Mesodermal cell (in vitro differentiated cells): ENCODE data around the gene FAM118A.
A peak's percentile ranks its signal among the peaks of the same experiment; 100 is the strongest.

Experiments
- H3K27ac ChIP-seq: 2 replicates; pipeline ENCODE4 v1.7.0; 2013; ENCODE audit warnings: mild to moderate bottlenecking, low read depth, low read length, moderate library complexity; ENCODE audit not compliant: severe bottlenecking
- H3K36me3 ChIP-seq: 2 replicates; pipeline ENCODE4 v1.7.1; 2013; ENCODE audit warnings: mild to moderate bottlenecking, low read length, moderate library complexity; ENCODE audit not compliant: control insufficient read depth, insufficient read depth
- H3K4me1 ChIP-seq: one replicate; pipeline ENCODE4 v1.7.1; 2013; ENCODE audit warnings: mild to moderate bottlenecking, low read length; ENCODE audit not compliant: insufficient read depth, control insufficient read depth, poor library complexity, severe bottlenecking
- H3K4me3 ChIP-seq: 2 replicates; pipeline ENCODE4 v1.7.0; 2013; ENCODE audit warnings: low read length, control low read depth, mild to moderate bottlenecking; ENCODE audit not compliant: insufficient read depth, poor library complexity, severe bottlenecking; ENCODE audit errors: extremely low read depth
- H3K9me3 ChIP-seq: 2 replicates; pipeline ENCODE4 v1.7.1; 2013; ENCODE audit warnings: mild to moderate bottlenecking, low read length, moderate library complexity; ENCODE audit not compliant: control insufficient read depth
- WGBS, 2 experiments: methylation state at CpG; one replicate each; pipeline ENCODE4 v1.1.5; 2013; ENCODE audit warnings: missing lambda C conversion rate in 2 of 2; ENCODE audit not compliant: insufficient coverage in 2 of 2; 5-methylcytosine and 5-hydroxymethylcytosine counted together

Gene FAM118A

DNA sequence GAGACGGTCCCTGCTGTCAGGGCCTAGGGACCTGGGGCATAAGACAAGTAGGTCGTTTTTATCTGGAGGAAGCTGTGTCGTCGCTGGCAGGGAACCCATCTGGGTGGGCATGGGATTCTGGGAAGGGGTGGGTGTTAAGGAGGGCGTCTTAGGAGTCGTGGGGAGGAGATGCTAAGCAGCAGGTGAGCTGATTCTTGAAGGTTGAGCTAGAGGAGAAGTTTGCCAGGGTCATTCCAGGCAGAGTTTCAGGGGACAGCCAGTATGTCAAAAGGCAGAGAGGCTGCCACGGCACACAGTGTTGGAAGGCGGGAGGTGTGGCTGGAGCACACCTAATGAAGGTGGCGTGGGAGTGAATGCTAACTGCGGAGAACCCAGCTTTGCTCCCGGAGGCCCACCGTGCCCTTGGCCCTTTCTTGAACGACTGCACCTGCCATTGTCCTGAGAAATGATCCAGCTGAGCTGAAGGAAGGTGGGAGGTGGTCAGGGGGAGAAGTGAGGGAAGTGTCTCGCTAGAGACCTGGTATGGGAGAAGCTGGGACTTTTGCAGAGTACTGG is 1.3 kb downstream of the FAM118A start:
- no peaks in the 10 kb centered on the region for H3K9me3 ChIP-seq
- peaks cover 29% of the 10 kb centered on the region for H3K4me1 ChIP-seq
- 61 to 65% methylated on average over 13 to 14 of the region's 14 CpGs for WGBS, 2 experiments
- no peak overlapping the region for H3K27ac ChIP-seq
- peak overlapping the region; percentile 93 for H3K4me3 ChIP-seq
- peaks cover 10% of the 10 kb centered on the region for H3K36me3 ChIP-seq

DNA sequence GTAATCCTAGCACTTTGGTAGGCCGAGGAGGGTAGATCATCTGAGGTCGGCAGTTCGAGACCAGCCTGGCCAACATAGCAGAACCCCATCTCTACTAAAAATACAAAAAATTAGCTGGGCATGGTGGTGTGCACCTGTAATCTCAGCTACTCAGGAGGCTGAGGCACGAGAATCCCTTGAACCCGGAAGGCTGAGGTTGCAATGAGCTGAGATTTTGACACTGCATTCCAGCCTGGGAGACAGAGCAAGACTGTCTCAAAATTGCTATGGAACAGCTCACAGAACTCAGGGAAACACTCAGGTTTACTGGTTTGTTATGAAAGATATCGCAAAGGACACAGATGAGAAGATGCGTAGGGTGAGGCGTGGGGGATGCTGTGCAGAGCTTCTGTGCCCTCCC is 2.7 kb downstream of the FAM118A start:
- Histone ChIP-seq H3K27ac (peak overlapping the region; percentile 12), H3K4me3 (no peak overlapping the region), H3K9me3 (no peaks in the 10 kb centered on the region), H3K4me1 (peaks cover 29% of the 10 kb centered on the region), H3K36me3 (peaks cover 10% of the 10 kb centered on the region)
- WGBS, 2 experiments: 78 to 86% methylated on average over 5 to 8 of the region's 8 CpGs

DNA sequence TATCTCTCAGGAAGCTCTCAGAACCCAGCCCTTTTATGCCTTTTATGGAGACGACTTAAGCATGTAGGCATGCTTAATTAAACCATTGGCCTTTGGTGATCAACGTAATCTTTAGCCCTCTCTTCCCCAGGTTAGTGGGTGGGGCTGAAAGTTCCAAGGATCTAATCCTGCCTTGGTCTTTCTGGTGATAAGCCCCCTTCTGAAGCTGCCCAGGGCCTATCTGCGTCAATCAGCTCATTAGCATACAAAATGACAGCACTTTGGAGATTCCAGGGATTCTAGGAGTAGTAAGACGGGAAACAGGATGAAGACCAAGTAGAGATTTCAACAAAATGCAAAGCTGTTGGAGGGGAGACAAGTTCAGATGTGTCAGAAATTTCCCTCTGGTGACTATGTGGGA is 3.1 kb downstream of the FAM118A start:
- WGBS, 2 experiments: 75 to 86% methylated on average over 3 of the region's 4 CpGs
- peak overlapping the region; percentile 29 for H3K27ac ChIP-seq
- H3K4me1 ChIP-seq: peaks cover 33% of the 10 kb centered on the region
- H3K36me3 ChIP-seq: peaks cover 10% of the 10 kb centered on the region
- H3K4me3 ChIP-seq: no peak overlapping the region
- no peaks in the 10 kb centered on the region for H3K9me3 ChIP-seq

DNA sequence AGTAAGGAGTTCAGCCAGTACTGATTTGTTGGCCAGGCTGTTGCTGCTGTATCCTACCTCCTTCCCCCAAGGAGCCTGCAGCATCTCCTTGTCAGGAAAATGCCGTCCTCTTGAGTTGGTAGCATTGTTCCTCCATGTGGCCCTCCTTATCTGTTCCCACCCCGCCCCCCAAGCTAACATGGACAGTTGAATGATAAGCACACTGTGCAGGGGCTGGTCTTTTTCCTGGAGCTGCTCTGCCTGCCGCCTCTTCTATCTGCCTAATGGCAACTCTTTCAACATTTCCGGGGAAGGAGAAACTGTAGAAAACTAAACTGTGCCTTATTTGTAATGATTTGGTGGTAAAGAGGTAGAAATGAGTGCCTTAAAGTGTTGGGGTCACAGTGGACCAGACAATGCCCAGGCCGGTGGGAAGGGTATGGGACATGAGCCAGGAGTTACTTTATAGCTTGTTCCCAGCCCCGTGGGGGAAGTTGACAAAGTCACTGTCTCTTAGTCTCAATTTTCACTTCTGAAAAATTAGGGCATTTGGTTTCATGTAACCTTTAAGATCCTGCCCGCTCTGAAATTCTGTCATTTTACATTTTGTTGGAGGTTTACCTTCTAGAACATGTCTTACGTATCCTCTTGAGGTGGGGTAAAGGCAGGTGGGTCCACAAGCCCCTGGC is 4.5 kb downstream of the FAM118A start:
- H3K27ac ChIP-seq: peak overlapping the region; percentile 67
- no peaks in the 10 kb centered on the region for H3K9me3 ChIP-seq
- peaks cover 10% of the 10 kb centered on the region for H3K36me3 ChIP-seq
- H3K4me1 ChIP-seq: peaks cover 45% of the 10 kb centered on the region
- 79 to 82% methylated on average over 5 to 7 of the region's 8 CpGs for WGBS, 2 experiments
- no peak overlapping the region for H3K4me3 ChIP-seq

DNA sequence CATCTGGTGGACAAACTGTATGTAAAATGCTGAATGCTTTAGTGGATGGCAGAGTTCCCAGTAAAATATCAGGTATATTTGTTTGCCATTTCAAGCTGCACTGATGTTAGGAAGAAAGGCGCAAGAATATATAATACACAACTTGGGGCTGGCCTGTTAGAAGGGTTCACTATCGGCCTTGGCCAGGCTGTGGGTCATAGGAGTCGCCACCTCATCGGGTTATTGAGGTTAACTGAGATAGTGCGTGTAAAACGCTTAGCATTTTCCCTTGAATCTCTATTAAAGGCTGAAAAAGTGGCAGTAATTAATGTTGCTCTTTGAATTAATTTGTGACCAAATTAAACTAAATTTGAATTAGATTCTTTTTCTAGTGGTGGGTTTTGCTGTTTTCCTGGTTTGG is 5.1 kb downstream of the FAM118A start:
- H3K4me1 ChIP-seq: peaks cover 47% of the 10 kb centered on the region
- 98 to 100% methylated on average over 4 to 6 of the region's 6 CpGs for WGBS, 2 experiments
- peaks cover 10% of the 10 kb centered on the region for H3K36me3 ChIP-seq
- no peak overlapping the region for H3K4me3 ChIP-seq
- H3K9me3 ChIP-seq: no peaks in the 10 kb centered on the region
- no peak overlapping the region for H3K27ac ChIP-seq

DNA sequence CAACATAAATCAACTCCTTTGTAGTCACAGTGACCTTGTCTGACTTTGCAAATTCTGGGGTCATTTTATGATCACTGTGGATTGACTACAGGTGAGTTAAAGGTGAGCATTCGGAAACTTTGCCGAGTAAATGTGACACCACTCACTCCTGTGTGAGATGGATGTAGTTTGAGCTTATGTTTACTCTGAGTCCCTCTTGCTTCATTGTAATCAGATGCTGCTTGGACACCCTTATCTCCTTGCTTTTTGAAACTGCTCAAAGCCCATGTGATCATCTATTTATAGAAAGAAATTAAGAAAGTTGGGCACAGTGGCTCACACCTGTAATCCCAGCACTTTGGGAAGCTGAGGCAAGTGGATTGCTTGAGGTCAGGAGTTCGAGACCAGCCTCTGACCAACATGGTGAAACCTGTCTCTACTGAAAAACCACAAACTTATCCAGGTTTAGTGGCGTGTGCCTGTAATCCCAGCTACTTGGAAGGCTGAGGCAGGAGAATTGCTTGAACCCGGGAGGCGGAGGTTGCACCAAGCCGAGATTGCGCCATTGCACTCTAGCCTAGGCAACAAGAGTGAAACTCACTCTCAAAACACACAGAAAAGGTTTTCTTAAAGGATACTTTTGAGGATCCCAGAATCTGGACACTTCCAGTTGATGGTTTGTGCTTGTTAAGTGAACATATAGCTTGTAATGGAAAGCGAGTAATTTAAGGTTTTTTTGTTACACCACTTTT is 7.2 kb downstream of the FAM118A start:
- H3K27ac ChIP-seq: peak overlapping the region; percentile 87
- H3K9me3 ChIP-seq: no peaks in the 10 kb centered on the region
- peaks cover 37% of the 10 kb centered on the region for H3K4me1 ChIP-seq
- no peak overlapping the region for H3K4me3 ChIP-seq
- peaks cover 11% of the 10 kb centered on the region for H3K36me3 ChIP-seq
- 74 to 86% methylated on average over 2 to 8 of the region's 9 CpGs for WGBS, 2 experiments

GRCh38 chr22:45317551-45318167 is 7.9 kb downstream of the FAM118A start:
- Histone ChIP-seq H3K9me3 (no peaks in the 10 kb centered on the region), H3K4me1 (peaks cover 37% of the 10 kb centered on the region), H3K36me3 (peaks cover 10% of the 10 kb centered on the region), H3K27ac (peak overlapping the region; percentile 87), H3K4me3 (no peak overlapping the region)
- WGBS, 2 experiments: 84% methylated on average over 15 to 16 of the region's 19 CpGs

- H3K9me3 ChIP-seq: no peaks in the 10 kb centered on the region
- H3K4me3 ChIP-seq: no peak overlapping the region
- peaks cover 14% of the 10 kb centered on the region for H3K36me3 ChIP-seq
- peak overlapping the region; percentile 87 for H3K27ac ChIP-seq
- WGBS, 2 experiments: 32 to 46% methylated on average over 6 to 8 of the region's 8 CpGs
- H3K4me1 ChIP-seq: peaks cover 32% of the 10 kb centered on the region
Observed at GRCh38 chr22:45318168-45318557, 8.4 kb downstream of the FAM118A start.

DNA sequence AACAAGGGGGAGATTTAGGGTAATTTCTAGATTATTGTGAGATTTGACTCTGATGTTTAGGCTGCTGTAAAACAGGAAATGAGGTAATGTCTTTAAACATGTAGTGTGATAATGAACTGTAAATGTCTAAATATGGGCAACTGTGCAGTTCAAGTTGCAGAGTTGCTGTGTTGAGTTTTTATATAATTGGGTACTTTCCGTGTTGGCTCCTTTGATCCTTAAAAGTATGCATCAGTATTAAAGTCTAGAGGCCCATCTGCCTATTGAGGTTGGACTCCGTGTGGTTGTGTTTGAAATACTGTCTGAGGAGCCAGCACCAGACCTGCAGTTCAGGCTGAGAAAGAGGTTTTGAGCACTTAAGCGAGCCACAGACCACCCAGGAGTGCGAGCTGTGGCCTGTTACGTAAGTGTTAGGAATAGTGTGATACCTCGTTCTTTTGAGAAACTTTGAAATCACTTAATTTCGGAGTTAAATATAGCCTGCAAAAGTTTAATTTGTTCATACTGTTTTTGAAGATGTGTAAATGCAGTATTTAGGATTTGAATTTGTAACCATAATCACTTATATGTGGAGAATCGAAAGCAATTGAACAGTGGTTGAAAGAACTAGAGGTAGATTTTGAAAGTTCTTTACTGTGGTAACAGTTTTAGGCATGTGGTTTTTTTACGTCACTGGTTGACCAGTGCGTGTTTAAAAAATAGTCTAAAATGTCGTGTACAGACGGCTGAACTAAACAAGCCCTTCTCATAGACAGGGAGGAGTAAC is 9.0 kb downstream of the FAM118A start:
- 82 to 90% methylated on average over 10 to 11 of the region's 12 CpGs for WGBS, 2 experiments
- peak overlapping the region; percentile 87 for H3K27ac ChIP-seq
- no peak overlapping the region for H3K4me3 ChIP-seq
- H3K4me1 ChIP-seq: peaks cover 29% of the 10 kb centered on the region
- H3K36me3 ChIP-seq: peaks cover 20% of the 10 kb centered on the region
- no peaks in the 10 kb centered on the region for H3K9me3 ChIP-seq

- 84% methylated on average over 5 of the region's 5 CpGs for WGBS, 2 experiments
- H3K4me3 ChIP-seq: no peak overlapping the region
- peak overlapping the region; percentile 87 for H3K27ac ChIP-seq
- no peaks in the 10 kb centered on the region for H3K9me3 ChIP-seq
- H3K36me3 ChIP-seq: peaks cover 25% of the 10 kb centered on the region
- H3K4me1 ChIP-seq: peaks cover 24% of the 10 kb centered on the region
Observed at GRCh38 chr22:45319324-45319685, 9.6 kb downstream of the FAM118A start.
